CD4-positive, CD25-positive, alpha-beta regulatory T cell (primary cell): Measurements from ENCODE around the gene OR51L1. TPM values are rescaled to one million over a fixed set of nuclear protein-coding genes. Genes with fewer than 3 reads are reported as not detected.
"Not testable (repeated sequence)": the region's sequence is repeated elsewhere in the genome, so short reads cannot be mapped to it uniquely, and the experiment has no call there.

Source experiments
- ATAC-seq, 2 donors: fragments of 150-1000 bp; cut with Tn5 transposase; one replicate each; pipeline ENCODE4 v1.10.0; 2021; ENCODE audit warnings: low read depth in 2 of 2, moderate number of reproducible peaks in 2 of 2, moderate library complexity in 1 of 2
- DNase-seq, 3 donors: peaks; one replicate each; pipeline versions ENCODE4 v3.0.0 to v3.0.0-alpha.2; 2012 to 2022; ENCODE audit warnings: mixed read lengths in 1 of 3
- H3K27ac ChIP-seq: one replicate; pipeline ENCODE4 v1.7.0; 2013; ENCODE audit warnings: mild to moderate bottlenecking, low read length; ENCODE audit not compliant: insufficient read depth, poor library complexity, severe bottlenecking
- H3K27me3 ChIP-seq: one replicate; pipeline ENCODE4 v1.7.0; 2013; ENCODE audit warnings: low read length; ENCODE audit not compliant: control insufficient read depth, insufficient read depth
- H3K36me3 ChIP-seq: one replicate; pipeline ENCODE4 v1.7.0; 2013; ENCODE audit warnings: mild to moderate bottlenecking, low read length, moderate library complexity; ENCODE audit not compliant: control insufficient read depth, insufficient read depth
- H3K4me1 ChIP-seq: 2 replicates; pipeline ENCODE4 v1.7.0; 2013; ENCODE audit warnings: mild to moderate bottlenecking, low read length; ENCODE audit not compliant: insufficient read depth, control insufficient read depth, poor library complexity, severe bottlenecking
- H3K4me3 ChIP-seq: one replicate; pipeline ENCODE4 v1.7.0; 2013; ENCODE audit warnings: low read depth, mild to moderate bottlenecking, low read length, moderate library complexity
- H3K9me3 ChIP-seq, 2 experiments: 1 replicate in 1 of 2; 2 replicates in 1 of 2; pipeline ENCODE4 v1.7.0; 2013; ENCODE audit warnings: low read length in 2 of 2, mild to moderate bottlenecking in 1 of 2, moderate library complexity in 1 of 2; ENCODE audit not compliant: control insufficient read depth in 2 of 2
- H3K27ac Mint-ChIP-seq, 3 donors: one replicate each; pipeline ENCODE4 v1.8.0; 2020 to 2022; ENCODE audit warnings: mild to moderate bottlenecking in 3 of 3, mixed read lengths in 3 of 3, moderate library complexity in 2 of 3
- H3K27me3 Mint-ChIP-seq: one replicate; pipeline ENCODE4 v1.8.0; 2022; ENCODE audit warnings: mild to moderate bottlenecking, mixed read lengths
- H3K36me3 Mint-ChIP-seq: one replicate; pipeline ENCODE4 v1.8.0; 2020; ENCODE audit warnings: mixed read lengths
- H3K4me1 Mint-ChIP-seq, 4 donors: one replicate each; pipeline ENCODE4 v1.8.0; 2020 to 2022; ENCODE audit warnings: mixed read lengths in 4 of 4, mild to moderate bottlenecking in 1 of 4
- H3K4me3 Mint-ChIP-seq, 4 donors: one replicate each; pipeline ENCODE4 v1.8.0; 2020 to 2022; ENCODE audit warnings: mild to moderate bottlenecking in 4 of 4, mixed read lengths in 4 of 4, moderate library complexity in 3 of 4
- H3K9me3 Mint-ChIP-seq, 7 donors: one replicate each; pipeline ENCODE4 v1.8.0; 2020 to 2022; ENCODE audit warnings: mixed read lengths in 7 of 7, mild to moderate bottlenecking in 3 of 7, moderate library complexity in 2 of 7
- polyA plus RNA-seq, 4 donors: library from polyadenylated mRNA; unstranded; fragments of 300-500 nt; fragmentation: Illumina TruSeq; gene quantifications; one replicate each; pipeline ENCODE4 v1.2.3, GENCODE V29; 2021
- total RNA-seq: library from RNA; stranded (reverse); gene quantifications from one replicate; pipeline ENCODE4 v1.2.3, GENCODE V29; 2022

The OR51L1 gene
- total RNA-seq (not detected), polyA plus RNA-seq (not detected)

GRCh38 chr11:4994551-4994950, at the start of gene OR51L1:
Gene OR51L1, plus strand, starts transcription at chr11:4994851. Its CDS starts 4,132 bp downstream, at chr11:4998983.
- Histone ChIP-seq H3K36me3 (no peaks in the 10 kb centered on the region), H3K27ac (no peak within 1 kb of the TSS), H3K4me1 (no peaks in the 10 kb centered on the region), H3K9me3 (no peaks in the 10 kb centered on the region), H3K4me3 (no peak within 1 kb of the TSS), H3K27me3 (no peaks in the 10 kb centered on the region)
- Mint-ChIP-seq H3K36me3 (no peaks in the 10 kb centered on the region), H3K4me3 (no peak within 1 kb of the TSS), H3K27ac (no peak within 1 kb of the TSS), H3K27me3 (no peaks in the 10 kb centered on the region), H3K9me3 (peaks cover 0 to 3% (median 0%) of the 10 kb centered on the region in 7 donors), H3K4me1 (no peaks in the 10 kb centered on the region)
- DNase-seq: no peak
- no peak for ATAC-seq

GRCh38 chr11:4947505-4947904, 47.1 kb upstream of the OR51L1 start, which contains the start of gene OR51A4:
Gene OR51A4, minus strand, starts transcription at chr11:4947605. Its CDS starts 505 bp downstream, at chr11:4947100.
- ATAC-seq: no peak
- Mint-ChIP-seq H3K4me1 (no peaks in the 10 kb centered on the region), H3K27ac (no peak within 1 kb of the TSS)

GRCh38 chr11:4955613-4956012, 39.0 kb upstream of the OR51L1 start, which contains the start of gene OR51A2:
Gene OR51A2, minus strand, starts transcription at chr11:4955713. Its CDS starts 0 bp downstream, at chr11:4955713.
- H3K27me3 ChIP-seq, H3K9me3 Mint-ChIP-seq, H3K4me3 Mint-ChIP-seq, H3K27me3 Mint-ChIP-seq, H3K9me3 ChIP-seq, H3K36me3 Mint-ChIP-seq, DNase-seq, ATAC-seq, H3K27ac Mint-ChIP-seq, H3K27ac ChIP-seq, H3K4me1 ChIP-seq, H3K36me3 ChIP-seq, H3K4me1 Mint-ChIP-seq, H3K4me3 ChIP-seq: not testable (repeated sequence)

More at GRCh38 chr11:4947505-4947904, 47.1 kb upstream of the OR51L1 start, which contains the start of gene OR51A4:
- Histone ChIP-seq H3K36me3 (no peaks in the 10 kb centered on the region), H3K4me3 (no peak within 1 kb of the TSS), H3K27ac (no peak within 1 kb of the TSS), H3K9me3 (no peaks in the 10 kb centered on the region), H3K27me3 (no peaks in the 10 kb centered on the region), H3K4me1 (no peaks in the 10 kb centered on the region)
- no peaks in the 10 kb centered on the region for H3K27me3 Mint-ChIP-seq
- no peaks in the 10 kb centered on the region for H3K9me3 Mint-ChIP-seq
- no peaks in the 10 kb centered on the region for H3K36me3 Mint-ChIP-seq
- no peak within 1 kb of the TSS for H3K4me3 Mint-ChIP-seq
- no peak for DNase-seq

GRCh38 chr11:4957396-4957795, 37.3 kb upstream of the OR51L1 start:
- H3K4me1 Mint-ChIP-seq: no peaks in the 10 kb centered on the region
- no peaks in the 10 kb centered on the region for H3K4me1 ChIP-seq
- no peaks in the 10 kb centered on the region for H3K27me3 Mint-ChIP-seq
- no peaks in the 10 kb centered on the region for H3K9me3 ChIP-seq
- no peak for DNase-seq
- H3K27ac ChIP-seq: no peak overlapping the region
- no peaks in the 10 kb centered on the region for H3K36me3 ChIP-seq
- H3K9me3 Mint-ChIP-seq: peaks cover 0 to 7% (median 3%) of the 10 kb centered on the region in 7 donors
- no peak overlapping the region for H3K4me3 Mint-ChIP-seq
- H3K27ac Mint-ChIP-seq: no peak overlapping the region
- H3K36me3 Mint-ChIP-seq: no peaks in the 10 kb centered on the region
- H3K27me3 ChIP-seq: no peaks in the 10 kb centered on the region
- no peak for ATAC-seq
- H3K4me3 ChIP-seq: no peak overlapping the region

DNA sequence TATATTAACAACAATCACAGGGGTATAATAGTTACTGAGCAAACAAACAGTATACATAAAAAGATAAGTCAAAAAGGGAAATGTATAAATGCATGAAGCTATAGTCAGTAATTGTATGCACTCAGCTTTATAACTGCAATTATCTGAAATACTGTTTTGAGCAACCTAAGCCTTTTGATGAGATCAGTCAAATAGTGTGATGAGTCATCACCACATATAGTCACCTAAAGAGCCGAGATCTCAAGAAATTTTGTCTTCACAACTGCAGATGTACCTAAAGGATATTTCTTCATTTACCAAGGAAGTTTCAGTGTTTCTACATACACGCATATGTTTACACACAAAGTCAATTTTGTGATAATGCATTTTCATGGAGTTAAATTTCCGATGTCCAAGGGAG, 33.8 kb upstream of the OR51L1 start:
- ATAC-seq (no peak), DNase-seq (no peak)
- no peak overlapping the region for H3K27ac ChIP-seq
- peaks cover 0 to 9% (median 4%) of the 10 kb centered on the region in 7 donors for H3K9me3 Mint-ChIP-seq
- H3K4me3 ChIP-seq: no peak overlapping the region
- no peaks in the 10 kb centered on the region for H3K4me1 ChIP-seq
- no peaks in the 10 kb centered on the region for H3K27me3 Mint-ChIP-seq
- no peaks in the 10 kb centered on the region for H3K4me1 Mint-ChIP-seq
- H3K27ac Mint-ChIP-seq: no peak overlapping the region
- H3K36me3 ChIP-seq: no peaks in the 10 kb centered on the region
- H3K27me3 ChIP-seq: no peaks in the 10 kb centered on the region
- peaks cover 3% of the 10 kb centered on the region for H3K36me3 Mint-ChIP-seq
- H3K9me3 ChIP-seq: no peaks in the 10 kb centered on the region
- no peak overlapping the region for H3K4me3 Mint-ChIP-seq

DNA sequence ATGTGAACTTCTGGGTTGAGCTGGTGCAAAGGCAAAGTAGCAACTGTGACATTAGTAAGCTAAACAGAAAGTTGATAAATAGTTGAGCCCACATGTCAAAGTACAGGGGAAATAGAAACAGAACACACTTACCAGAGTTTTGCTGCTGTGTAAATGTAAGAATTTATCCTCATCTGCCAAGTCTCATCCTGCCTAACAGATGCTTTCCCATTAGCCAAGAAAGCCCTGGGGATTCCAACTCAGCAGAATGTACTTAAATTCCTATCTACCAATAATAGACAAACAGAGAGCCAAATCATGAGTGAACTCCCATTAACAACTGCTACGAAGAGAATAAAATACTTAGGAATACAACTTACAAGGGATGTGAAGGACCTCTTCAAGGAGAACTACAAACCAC, 31.8 kb upstream of the OR51L1 start:
- no peak for ATAC-seq
- no peak for DNase-seq
- H3K27ac ChIP-seq: no peak overlapping the region
- H3K27me3 ChIP-seq: no peaks in the 10 kb centered on the region
- peaks cover 3% of the 10 kb centered on the region for H3K36me3 Mint-ChIP-seq
- H3K4me3 ChIP-seq: no peak overlapping the region
- H3K4me1 Mint-ChIP-seq: no peaks in the 10 kb centered on the region
- H3K27me3 Mint-ChIP-seq: no peaks in the 10 kb centered on the region
- no peak overlapping the region for H3K4me3 Mint-ChIP-seq
- H3K36me3 ChIP-seq: no peaks in the 10 kb centered on the region
- no peaks in the 10 kb centered on the region for H3K9me3 ChIP-seq
- no peak overlapping the region for H3K27ac Mint-ChIP-seq
- H3K9me3 Mint-ChIP-seq: peaks cover 0 to 9% (median 4%) of the 10 kb centered on the region in 7 donors
- no peaks in the 10 kb centered on the region for H3K4me1 ChIP-seq

DNA sequence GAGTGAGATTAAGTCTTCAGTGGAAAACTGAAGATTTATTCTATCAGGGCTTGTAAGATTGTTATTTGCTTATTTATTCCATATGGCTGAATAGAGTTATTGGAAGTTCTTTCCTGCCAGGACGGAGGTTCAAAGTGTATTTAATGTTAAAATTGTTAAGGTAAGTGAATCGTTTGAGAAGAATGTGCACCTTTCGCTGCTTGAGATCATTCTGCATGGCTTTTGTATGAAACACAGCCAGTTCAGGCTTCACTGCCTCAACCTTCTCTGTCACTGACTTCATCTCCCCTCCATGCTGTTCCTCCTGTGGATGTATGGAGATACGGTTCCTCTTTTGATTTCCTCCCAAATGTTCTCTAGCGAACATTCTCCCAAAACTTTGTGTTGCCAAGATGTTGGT, 19.2 kb upstream of the OR51L1 start:
- Histone ChIP-seq H3K9me3 (no peaks in the 10 kb centered on the region), H3K36me3 (no peaks in the 10 kb centered on the region), H3K27me3 (no peaks in the 10 kb centered on the region), H3K27ac (no peak overlapping the region), H3K4me3 (no peak overlapping the region), H3K4me1 (no peaks in the 10 kb centered on the region)
- Mint-ChIP-seq H3K4me1 (no peaks in the 10 kb centered on the region), H3K36me3 (no peaks in the 10 kb centered on the region), H3K27me3 (no peaks in the 10 kb centered on the region), H3K4me3 (no peak overlapping the region), H3K27ac (no peak overlapping the region), H3K9me3 (peaks cover 0 to 4% (median 0%) of the 10 kb centered on the region in 7 donors)
- no peak for DNase-seq
- no peak for ATAC-seq

- H3K4me1 Mint-ChIP-seq: no peaks in the 10 kb centered on the region
- no peak for ATAC-seq
- peaks cover 0 to 2% (median 0%) of the 10 kb centered on the region in 7 donors for H3K9me3 Mint-ChIP-seq
- DNase-seq: no peak
- no peaks in the 10 kb centered on the region for H3K27me3 Mint-ChIP-seq
- Histone ChIP-seq H3K9me3 (no peaks in the 10 kb centered on the region), H3K4me1 (no peaks in the 10 kb centered on the region), H3K4me3 (no peak overlapping the region), H3K36me3 (no peaks in the 10 kb centered on the region), H3K27me3 (no peaks in the 10 kb centered on the region), H3K27ac (no peak overlapping the region)
- H3K4me3 Mint-ChIP-seq: no peak overlapping the region
- no peaks in the 10 kb centered on the region for H3K36me3 Mint-ChIP-seq
- no peak overlapping the region for H3K27ac Mint-ChIP-seq
Observed at GRCh38 chr11:4979036-4979435, 15.6 kb upstream of the OR51L1 start.
